Spleen (tissue), 7 donors: ENCODE results near the gene ULBP3.

Experiments
- CTCF ChIP-seq, 11 experiments: fragments of 200-600 bp in 7 of 11; fragments of 450-650 bp in 4 of 11; sonication (generic) in 4 of 11; IDR thresholded peaks in 8 of 11; conservative IDR thresholded peaks in 3 of 11; 1 replicate in 7 of 11; 2 replicates in 4 of 11; pipeline versions ENCODE4 v1.4.0 to v1.8.0; 2016 to 2021; ENCODE audit warnings: antibody characterized with exemption in 11 of 11, inconsistent platforms in 4 of 11, mild to moderate bottlenecking in 1 of 11
- POLR2A ChIP-seq, 3 donors: fragments of 450-650 bp; IDR thresholded peaks; one replicate each; pipeline ENCODE4 v1.5.1; 2017; ENCODE audit warnings: antibody characterized with exemption in 3 of 3, mild to moderate bottlenecking in 1 of 3
- donor health status: DM: no; HTN: no; CAD: no; lungs with moderate emphysema.
- donor health status: DM: no; HTN: no; CAD: no.
- donor health status: DM: no; HTN: no; CAD: no.

DNA sequence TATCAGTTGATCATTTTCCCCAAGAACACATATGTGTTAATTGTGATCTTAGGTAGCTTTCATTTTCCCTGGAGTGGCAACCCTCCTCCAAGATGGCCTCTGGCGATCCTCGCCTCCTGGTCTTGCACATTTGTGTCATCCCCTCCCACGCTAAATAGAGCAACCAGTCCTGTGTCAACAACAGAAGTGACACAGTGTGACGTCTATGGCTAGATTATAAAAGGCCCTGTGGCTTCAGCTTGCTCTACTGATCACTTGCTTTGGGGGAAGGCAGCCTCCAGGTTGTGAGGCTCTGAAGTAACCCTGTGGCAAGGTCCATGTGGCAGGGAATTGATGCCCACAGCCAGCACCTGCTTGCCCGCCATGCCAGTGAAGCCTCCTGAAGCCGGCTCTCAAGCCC, 43.3 kb upstream of the ULBP3 start:
- TF ChIP-seq CTCF (IDR thresholded peaks at IDR 0.05 in 8 of 11, conservative IDR thresholded peaks at IDR 0.05 in 3 of 11) (no peak), POLR2A (IDR thresholded peaks at IDR 0.05) (no peak)
